Stimulated activated CD4-positive, alpha-beta T cell treated with anti-CD3 and anti-CD28 coated beads, Interleukin-1b, Interleukin-23, amount 100 ng/mL, for 24 hours (primary cell): ENCODE measurements around the gene ZBTB20.

Experiments used
- DNase-seq, 4 experiments: peaks; one replicate each; pipeline ENCODE4 v3.0.0-alpha.2; 2020; ENCODE audit warnings: low read depth in 4 of 4, low spot score in 1 of 4

Gene ZBTB20

GRCh38 chr3:114496874-114497273 is 650.2 kb downstream of the ZBTB20 start:
- no peak for DNase-seq

- no peak for DNase-seq
These were observed 650.6 kb downstream of the ZBTB20 start for GRCh38 chr3:114496466-114496865.

- no peak for DNase-seq
These were observed 651.1 kb downstream of the ZBTB20 start for GRCh38 chr3:114496021-114496434.

GRCh38 chr3:114494498-114494897 is 652.6 kb downstream of the ZBTB20 start:
- DNase-seq = no peak

GRCh38 chr3:114490829-114491228 is 656.3 kb downstream of the ZBTB20 start:
- no peak for DNase-seq

- no peak for DNase-seq
These were observed 659.6 kb downstream of the ZBTB20 start for GRCh38 chr3:114487502-114487901.

GRCh38 chr3:114484919-114485318 is 662.2 kb downstream of the ZBTB20 start:
- no peak for DNase-seq

- DNase-seq = no peak
These were observed 666.0 kb downstream of the ZBTB20 start for GRCh38 chr3:114481113-114481512.

GRCh38 chr3:114480442-114480841 is 666.6 kb downstream of the ZBTB20 start:
- DNase-seq = no peak

- DNase-seq = no peak
These were observed 668.3 kb downstream of the ZBTB20 start for GRCh38 chr3:114478801-114479200.

- DNase-seq = no peak
These were observed 670.6 kb downstream of the ZBTB20 start for GRCh38 chr3:114476511-114476910.

- DNase-seq = no peak
These were observed 675.6 kb downstream of the ZBTB20 start for GRCh38 chr3:114471478-114471877.

- DNase-seq = no peak
These were observed 678.0 kb downstream of the ZBTB20 start for GRCh38 chr3:114469070-114469469.

GRCh38 chr3:114466816-114467215 is 680.3 kb downstream of the ZBTB20 start:
- DNase-seq = no peak

GRCh38 chr3:114466251-114466650 is 680.8 kb downstream of the ZBTB20 start:
- DNase-seq = no peak

GRCh38 chr3:114464548-114464947 is 682.5 kb downstream of the ZBTB20 start:
- no peak for DNase-seq

- DNase-seq = no peak
These were observed 684.3 kb downstream of the ZBTB20 start for GRCh38 chr3:114462750-114463149.

- DNase-seq = no peak
These were observed 686.6 kb downstream of the ZBTB20 start for GRCh38 chr3:114460459-114460858.

- no peak for DNase-seq
These were observed 690.3 kb downstream of the ZBTB20 start for GRCh38 chr3:114456742-114457141.

GRCh38 chr3:114455432-114455831 is 691.7 kb downstream of the ZBTB20 start:
- no peak for DNase-seq

- DNase-seq = no peak
These were observed 692.4 kb downstream of the ZBTB20 start for GRCh38 chr3:114454551-114455251.

- no peak for DNase-seq
These were observed 693.7 kb downstream of the ZBTB20 start for GRCh38 chr3:114453361-114453780.

GRCh38 chr3:114452937-114453336 is 694.2 kb downstream of the ZBTB20 start:
- no peak for DNase-seq
